ENCODE results near the gene KCMF1. TPM values are rescaled to one million over a fixed set of nuclear protein-coding genes. Genes with fewer than 3 reads are reported as not detected.
A peak's percentile ranks its signal among the peaks of the same experiment; 100 is the strongest.

KCMF1 gene
- total RNA-seq, 4 donors from 2014 or later, result 52.0 to 75.2 (median 63.5) TPM

DNA sequence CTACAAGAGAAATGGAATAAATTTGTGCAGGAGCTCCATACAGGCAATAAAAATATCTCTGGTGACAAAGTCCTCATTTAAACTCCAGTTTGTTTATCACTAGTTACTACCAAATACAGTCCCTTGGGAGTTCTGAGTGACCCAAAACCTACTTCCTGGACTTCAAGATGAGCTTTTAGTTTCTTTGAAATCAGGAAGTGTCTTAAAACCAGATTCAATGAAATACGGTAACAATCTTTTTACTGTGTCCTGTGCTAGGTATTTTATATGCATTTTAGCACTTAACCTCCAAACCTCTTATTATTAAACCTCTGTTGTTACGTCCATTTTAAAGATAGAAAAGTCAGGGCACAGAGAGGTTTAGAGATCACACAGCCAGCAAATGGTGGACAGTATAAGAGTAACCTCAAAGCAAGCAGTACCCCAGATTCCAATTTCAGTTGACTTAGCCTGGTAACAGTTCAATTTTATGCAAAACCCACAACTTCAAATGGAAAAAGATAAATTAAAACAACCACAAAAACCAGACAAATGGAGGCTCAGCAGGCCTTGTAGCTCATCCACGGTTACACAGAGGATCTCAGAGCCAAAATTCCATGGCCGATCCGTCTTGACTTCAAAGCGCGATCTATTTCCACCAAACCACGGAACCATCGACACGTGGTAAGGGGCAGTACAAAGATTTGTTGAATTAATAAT, 1.3 kb upstream of the KCMF1 start:
- no peak for DNase-seq (ENCODE audit: low spot score)
- TF ChIP-seq CTCF (IDR thresholded peaks at IDR 0.05), result no peak
- ATAC-seq (ENCODE audit: low FRiP score), result no peak

DNA sequence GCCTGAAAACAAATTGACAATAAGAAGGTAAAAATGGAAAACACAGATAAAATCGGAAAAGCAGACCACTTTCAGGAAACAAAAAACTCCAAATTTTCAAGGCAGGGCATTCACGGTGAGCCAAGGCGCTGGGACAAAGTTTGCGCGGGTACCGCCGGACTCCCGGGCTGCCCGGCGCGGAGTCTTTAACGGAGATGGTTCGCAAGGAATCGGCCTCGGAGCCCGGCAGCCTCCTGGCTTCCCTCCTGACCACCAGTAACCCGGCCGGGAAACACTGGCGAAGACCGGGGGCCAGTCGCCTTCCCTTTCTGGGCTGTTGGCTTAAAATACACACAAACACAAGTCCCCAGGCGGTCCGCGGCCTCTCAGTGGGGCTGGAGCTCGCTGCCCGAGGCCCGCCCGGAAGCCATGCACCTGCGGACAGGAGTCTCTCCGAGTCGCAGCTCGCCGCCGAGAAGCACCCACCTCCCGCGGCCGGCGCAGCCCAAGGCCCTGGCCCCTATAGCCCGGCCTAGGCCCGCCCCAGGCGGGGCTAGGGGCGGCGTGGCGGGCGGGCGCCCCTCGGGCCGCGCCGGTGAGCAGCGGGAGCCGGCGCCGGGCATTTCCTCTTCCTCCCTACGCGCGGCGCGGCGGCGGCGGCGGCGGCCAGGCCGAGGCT, 622 bp upstream of the KCMF1 start:
- ATAC-seq (ENCODE audit: low FRiP score) (peak; percentile 73), DNase-seq (ENCODE audit: low spot score) (no peak)
- no peak for TF ChIP-seq CTCF (IDR thresholded peaks at IDR 0.05)

GRCh38 chr2:84971510-84972206, 697 bp downstream of the KCMF1 start:
- TF ChIP-seq CTCF (IDR thresholded peaks at IDR 0.05), result no peak
- ATAC-seq (ENCODE audit: low FRiP score) (peak; percentile 61), DNase-seq (ENCODE audit: low spot score) (no peak)

DNA sequence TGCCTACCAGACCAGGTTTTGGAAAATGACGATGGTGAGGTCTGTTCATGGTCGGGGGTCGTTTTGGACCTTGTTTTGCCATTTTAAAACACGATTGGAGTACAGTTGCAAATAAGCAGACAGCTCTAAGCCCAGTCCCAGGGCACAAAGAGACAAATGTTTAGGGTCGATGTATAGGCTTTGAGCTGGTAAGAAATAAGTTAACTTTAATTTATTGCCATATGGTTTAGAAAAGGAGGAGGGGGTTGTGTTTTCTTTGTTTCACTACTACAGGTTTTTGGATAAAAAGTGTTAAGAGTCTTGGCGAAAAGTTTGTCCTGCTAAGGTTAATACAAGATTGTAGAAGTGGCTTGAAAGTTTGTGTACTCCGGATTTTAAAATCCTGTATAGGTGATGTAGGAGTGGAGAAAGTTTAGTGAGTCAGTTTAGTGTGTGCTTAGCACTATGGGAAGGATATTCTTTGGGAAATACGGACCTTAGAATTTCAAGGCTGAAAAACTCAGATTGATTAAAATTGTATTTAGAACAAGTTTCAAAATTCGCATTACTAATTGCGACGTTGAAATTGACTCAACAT, 1.3 kb downstream of the KCMF1 start:
- DNase-seq (ENCODE audit: low spot score) (no peak), ATAC-seq (ENCODE audit: low FRiP score) (no peak)
- no peak for TF ChIP-seq CTCF (IDR thresholded peaks at IDR 0.05)

- ATAC-seq (ENCODE audit: low FRiP score), result no peak
- no peak for DNase-seq (ENCODE audit: low spot score)
- no peak for TF ChIP-seq CTCF (IDR thresholded peaks at IDR 0.05)
Measured at GRCh38 chr2:84972932-84973331, 2.0 kb downstream of the KCMF1 start.

DNA sequence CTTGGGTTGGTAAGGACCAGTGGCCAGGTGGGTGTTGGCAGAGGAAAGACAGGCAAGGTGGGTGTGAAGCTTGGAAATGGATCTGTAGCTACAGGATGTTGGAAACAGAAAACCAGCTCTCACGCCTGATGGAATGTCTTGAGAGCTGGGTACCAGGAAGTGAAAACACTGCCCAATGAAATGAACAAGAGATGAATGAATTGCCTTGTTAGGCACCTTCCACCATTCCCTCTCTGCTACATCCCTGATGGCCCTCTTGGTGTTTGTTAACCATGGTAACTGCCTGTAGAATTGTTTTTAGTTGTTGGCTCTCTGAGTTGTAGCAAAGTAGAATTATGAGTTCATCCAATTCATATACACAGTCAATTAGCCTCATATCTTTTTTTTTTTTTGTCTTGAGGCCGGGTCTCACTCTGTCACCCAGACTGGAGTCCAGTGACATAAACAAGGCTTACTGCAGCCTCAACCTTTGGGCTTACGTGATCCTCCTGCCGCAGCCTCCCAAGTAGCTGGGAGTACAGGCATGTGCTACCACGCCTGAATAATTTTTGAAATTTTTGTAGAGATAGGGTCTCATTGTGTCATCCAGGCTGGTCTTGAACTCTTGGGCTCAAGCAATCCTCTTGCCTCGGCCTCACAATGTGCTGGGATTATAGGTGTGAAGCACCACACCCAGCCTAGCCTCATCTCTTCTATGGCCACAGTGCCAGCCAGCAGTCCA, 9.5 kb downstream of the KCMF1 start:
- DNase-seq (ENCODE audit: low spot score), result no peak
- no peak for ATAC-seq (ENCODE audit: low FRiP score)
- TF ChIP-seq CTCF (IDR thresholded peaks at IDR 0.05), result no peak
